WTC11 (cell line): ENCODE data around the gene IDH3A.

ENCODE experiments used
- MYBL2 ChIP-seq: sonication (generic); formaldehyde crosslinking; IDR thresholded peaks from 2 replicates; pipeline ENCODE4 v1.8.1; 2023; ENCODE audit warnings: mild to moderate bottlenecking, moderate library complexity, missing genetic modification reagents
- NFYB ChIP-seq: sonication (generic); formaldehyde crosslinking; conservative IDR thresholded peaks from 2 replicates; pipeline ENCODE4 v1.8.0; 2022; ENCODE audit warnings: low read depth, missing genetic modification reagents
- TP53 ChIP-seq: sonication (generic); formaldehyde crosslinking; IDR thresholded peaks from 2 replicates; pipeline ENCODE4 v1.8.1; 2023; ENCODE audit warnings: mild to moderate bottlenecking, missing genetic modification reagents
- TF ChIP-seq, protein P1 (sequence below): fragments of 200-600 bp; IDR thresholded peaks from 2 replicates; pipeline ENCODE4 v1.8.0; 2022; ENCODE audit warnings: antibody characterized with exemption

DNA sequence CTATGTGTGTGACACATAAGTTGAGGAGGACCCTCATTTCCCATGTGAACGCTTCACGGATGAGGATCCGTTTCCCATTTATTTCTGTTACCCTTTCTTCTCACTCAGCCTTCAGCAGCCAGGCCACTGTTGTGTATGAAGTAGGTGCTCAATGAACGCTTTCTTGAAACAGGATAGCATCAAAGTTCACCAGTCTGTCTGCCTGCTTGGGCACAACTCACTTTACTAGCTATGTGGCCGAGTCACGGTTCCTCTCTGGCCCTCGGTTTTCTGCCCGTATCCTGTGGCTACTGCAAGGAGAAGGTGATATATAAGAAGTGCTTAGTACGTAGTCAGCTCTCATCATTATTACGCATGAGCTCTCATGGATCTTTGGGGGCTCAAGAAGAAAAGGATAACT lies 62.8 kb downstream of the IDH3A start:
- TF ChIP-seq, protein P1, sequence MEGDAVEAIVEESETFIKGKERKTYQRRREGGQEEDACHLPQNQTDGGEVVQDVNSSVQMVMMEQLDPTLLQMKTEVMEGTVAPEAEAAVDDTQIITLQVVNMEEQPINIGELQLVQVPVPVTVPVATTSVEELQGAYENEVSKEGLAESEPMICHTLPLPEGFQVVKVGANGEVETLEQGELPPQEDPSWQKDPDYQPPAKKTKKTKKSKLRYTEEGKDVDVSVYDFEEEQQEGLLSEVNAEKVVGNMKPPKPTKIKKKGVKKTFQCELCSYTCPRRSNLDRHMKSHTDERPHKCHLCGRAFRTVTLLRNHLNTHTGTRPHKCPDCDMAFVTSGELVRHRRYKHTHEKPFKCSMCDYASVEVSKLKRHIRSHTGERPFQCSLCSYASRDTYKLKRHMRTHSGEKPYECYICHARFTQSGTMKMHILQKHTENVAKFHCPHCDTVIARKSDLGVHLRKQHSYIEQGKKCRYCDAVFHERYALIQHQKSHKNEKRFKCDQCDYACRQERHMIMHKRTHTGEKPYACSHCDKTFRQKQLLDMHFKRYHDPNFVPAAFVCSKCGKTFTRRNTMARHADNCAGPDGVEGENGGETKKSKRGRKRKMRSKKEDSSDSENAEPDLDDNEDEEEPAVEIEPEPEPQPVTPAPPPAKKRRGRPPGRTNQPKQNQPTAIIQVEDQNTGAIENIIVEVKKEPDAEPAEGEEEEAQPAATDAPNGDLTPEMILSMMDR: no peak
- TF ChIP-seq NFYB (CRISPR knock-in tag) (no peak), TP53 (CRISPR knock-in tag) (no peak), MYBL2 (CRISPR knock-in tag) (no peak)
